GM21526 (cell line): ENCODE measurements around the gene HACD2.
A peak's percentile ranks its signal among the peaks of the same experiment; 100 is the strongest.

Source experiments
- ATAC-seq: cut with Tn5 transposase; IDR thresholded peaks from one replicate; pipeline ENCODE4 v1.9.1; 2021; ENCODE audit warnings: moderate library complexity; ENCODE audit not compliant: unreplicated experiment, low FRiP score

HACD2 gene

GRCh38 chr3:123584988-123585937 is at the start of gene HACD2:
Gene HACD2, minus strand, starts transcription at chr3:123585053. Its CDS starts 26 bp downstream, at chr3:123585027.
- peak; percentile 92 for ATAC-seq

GRCh38 chr3:123634149-123635051 is 49.5 kb upstream of the HACD2 start:
- no peak for ATAC-seq

GRCh38 chr3:123633530-123633929 is 48.7 kb upstream of the HACD2 start:
- no peak for ATAC-seq

- no peak for ATAC-seq
Observed at GRCh38 chr3:123632161-123632655, 47.4 kb upstream of the HACD2 start.

GRCh38 chr3:123629747-123630047 is 44.8 kb upstream of the HACD2 start:
- no peak for ATAC-seq

GRCh38 chr3:123628996-123629746 is 44.3 kb upstream of the HACD2 start:
- ATAC-seq: no peak

- ATAC-seq: no peak
Observed at GRCh38 chr3:123627673-123628670, 43.1 kb upstream of the HACD2 start.

- no peak for ATAC-seq
Observed at GRCh38 chr3:123626881-123627280, 42.0 kb upstream of the HACD2 start.

GRCh38 chr3:123624302-123624701 is 39.4 kb upstream of the HACD2 start:
- no peak for ATAC-seq

GRCh38 chr3:123623346-123623880 is 38.6 kb upstream of the HACD2 start:
- ATAC-seq: no peak

GRCh38 chr3:123622766-123623165 is 37.9 kb upstream of the HACD2 start:
- no peak for ATAC-seq

- no peak for ATAC-seq
Observed at GRCh38 chr3:123621850-123622189, 37.0 kb upstream of the HACD2 start.

- no peak for ATAC-seq
Observed at GRCh38 chr3:123621186-123621849, 36.5 kb upstream of the HACD2 start.

GRCh38 chr3:123620343-123620742 is 35.5 kb upstream of the HACD2 start:
- ATAC-seq: no peak

- no peak for ATAC-seq
Observed at GRCh38 chr3:123618768-123619484, 34.1 kb upstream of the HACD2 start.

- ATAC-seq: no peak
Observed at GRCh38 chr3:123618076-123618708, 33.3 kb upstream of the HACD2 start.

GRCh38 chr3:123616593-123616992 is 31.7 kb upstream of the HACD2 start:
- ATAC-seq: no peak

GRCh38 chr3:123613543-123613942 is 28.7 kb upstream of the HACD2 start:
- ATAC-seq: no peak
